ENCODE results near the gene MYRF. TPM values are rescaled to one million over a fixed set of nuclear protein-coding genes. Genes with fewer than 3 reads are reported as not detected.

The MYRF gene
- total RNA-seq, 3 donors from 2014 or later (not counting 1 experiment from before 2014, with no cell fraction given) = 4.9 to 15.3 (median 7.3) TPM

DNA sequence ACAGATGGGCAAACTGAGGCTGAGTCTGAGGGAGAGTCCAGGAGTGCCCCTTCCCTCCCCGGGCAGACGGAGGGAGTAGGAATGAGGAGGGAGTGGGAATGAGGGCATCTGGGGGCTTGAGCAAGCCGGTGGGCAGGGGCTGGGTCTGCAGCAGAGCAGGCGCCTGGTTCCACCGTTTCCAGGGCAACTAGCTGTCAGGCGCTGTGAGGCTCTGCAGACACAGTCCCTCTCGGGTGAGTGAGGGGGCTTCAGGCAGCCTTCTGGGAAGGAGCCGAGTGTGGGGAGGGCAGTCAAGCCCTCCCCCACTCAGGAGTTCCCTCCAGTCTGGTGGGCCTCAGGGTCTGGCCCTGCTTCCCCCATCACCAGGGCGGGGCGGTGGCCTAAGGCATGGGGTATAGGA, 20.9 kb downstream of the MYRF start:
- Mint-ChIP-seq H3K27me3 (ENCODE audit: low read depth in 2 of 2) (no peaks in the 10 kb centered on the region), H3K36me3 (no peaks in the 10 kb centered on the region), H3K4me3 (no peak overlapping the region), H3K4me1 (peaks cover 13 to 28% of the 10 kb centered on the region in 2 donors), H3K27ac (no peak overlapping the region), H3K9me3 (no peaks in the 10 kb centered on the region)
- H3K4me3 ChIP-seq (ENCODE audit: low read length) = no peak overlapping the region
- WGBS (ENCODE audit: insufficient coverage) = 90% methylated on average over 10 of the region's 10 CpGs
- no peaks in the 10 kb centered on the region for H3K36me3 ChIP-seq (ENCODE audit: control insufficient read depth, insufficient read depth, low read length)
- H3K27me3 ChIP-seq (ENCODE audit: control insufficient read depth, insufficient read depth, low read length) = no peaks in the 10 kb centered on the region
- DNase-seq = no peak
- H3K27ac ChIP-seq (ENCODE audit: low read length) = no peak overlapping the region
- peaks cover 45% of the 10 kb centered on the region for H3K4me1 ChIP-seq (ENCODE audit: control insufficient read depth, insufficient read depth, low read length)
- ATAC-seq = no peak
- no peaks in the 10 kb centered on the region for H3K9me3 ChIP-seq (ENCODE audit: control insufficient read depth, insufficient read depth, low read length)
- intact Hi-C loops (cut with micrococcal nuclease) = no loop called here
- TF ChIP-seq, protein P1, sequence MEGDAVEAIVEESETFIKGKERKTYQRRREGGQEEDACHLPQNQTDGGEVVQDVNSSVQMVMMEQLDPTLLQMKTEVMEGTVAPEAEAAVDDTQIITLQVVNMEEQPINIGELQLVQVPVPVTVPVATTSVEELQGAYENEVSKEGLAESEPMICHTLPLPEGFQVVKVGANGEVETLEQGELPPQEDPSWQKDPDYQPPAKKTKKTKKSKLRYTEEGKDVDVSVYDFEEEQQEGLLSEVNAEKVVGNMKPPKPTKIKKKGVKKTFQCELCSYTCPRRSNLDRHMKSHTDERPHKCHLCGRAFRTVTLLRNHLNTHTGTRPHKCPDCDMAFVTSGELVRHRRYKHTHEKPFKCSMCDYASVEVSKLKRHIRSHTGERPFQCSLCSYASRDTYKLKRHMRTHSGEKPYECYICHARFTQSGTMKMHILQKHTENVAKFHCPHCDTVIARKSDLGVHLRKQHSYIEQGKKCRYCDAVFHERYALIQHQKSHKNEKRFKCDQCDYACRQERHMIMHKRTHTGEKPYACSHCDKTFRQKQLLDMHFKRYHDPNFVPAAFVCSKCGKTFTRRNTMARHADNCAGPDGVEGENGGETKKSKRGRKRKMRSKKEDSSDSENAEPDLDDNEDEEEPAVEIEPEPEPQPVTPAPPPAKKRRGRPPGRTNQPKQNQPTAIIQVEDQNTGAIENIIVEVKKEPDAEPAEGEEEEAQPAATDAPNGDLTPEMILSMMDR (IDR thresholded peaks at IDR 0.05) = no peak

DNA sequence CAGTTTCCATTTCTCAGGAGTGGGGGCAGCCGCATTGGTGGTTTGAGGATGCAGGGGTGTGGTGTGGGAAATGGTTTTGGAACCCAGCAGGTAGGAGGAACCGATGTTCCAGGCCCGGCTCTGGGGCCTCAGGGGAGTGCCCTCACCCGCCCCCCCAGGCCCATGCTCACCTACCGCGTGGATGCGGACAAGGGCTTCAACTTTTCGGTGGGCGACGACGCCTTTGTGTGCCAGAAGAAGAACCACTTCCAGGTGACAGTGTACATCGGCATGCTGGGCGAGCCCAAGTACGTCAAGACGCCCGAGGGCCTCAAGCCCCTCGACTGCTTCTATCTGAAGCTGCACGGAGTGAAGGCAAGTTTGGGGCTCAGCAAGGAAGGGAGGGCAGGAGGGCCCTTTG, 21.4 kb downstream of the MYRF start:
- WGBS (ENCODE audit: insufficient coverage) = 94% methylated on average over 18 of the region's 18 CpGs
- H3K4me3 ChIP-seq (ENCODE audit: low read length) = no peak overlapping the region
- DNase-seq (no peak), ATAC-seq (no peak)
- H3K36me3 Mint-ChIP-seq = no peaks in the 10 kb centered on the region
- peaks cover 45% of the 10 kb centered on the region for H3K4me1 ChIP-seq (ENCODE audit: control insufficient read depth, insufficient read depth, low read length)
- no peak overlapping the region for H3K27ac Mint-ChIP-seq
- H3K4me3 Mint-ChIP-seq = no peak overlapping the region
- H3K36me3 ChIP-seq (ENCODE audit: control insufficient read depth, insufficient read depth, low read length) = no peaks in the 10 kb centered on the region
- intact Hi-C loops (cut with micrococcal nuclease) = no loop called here
- no peaks in the 10 kb centered on the region for H3K9me3 ChIP-seq (ENCODE audit: control insufficient read depth, insufficient read depth, low read length)
- H3K4me1 Mint-ChIP-seq = peaks cover 13 to 28% of the 10 kb centered on the region in 2 donors
- TF ChIP-seq, protein P1 (IDR thresholded peaks at IDR 0.05) = no peak
- H3K9me3 Mint-ChIP-seq = no peaks in the 10 kb centered on the region
- H3K27ac ChIP-seq (ENCODE audit: low read length) = no peak overlapping the region
- H3K27me3 Mint-ChIP-seq (ENCODE audit: low read depth in 2 of 2) = no peaks in the 10 kb centered on the region
- H3K27me3 ChIP-seq (ENCODE audit: control insufficient read depth, insufficient read depth, low read length) = no peaks in the 10 kb centered on the region

DNA sequence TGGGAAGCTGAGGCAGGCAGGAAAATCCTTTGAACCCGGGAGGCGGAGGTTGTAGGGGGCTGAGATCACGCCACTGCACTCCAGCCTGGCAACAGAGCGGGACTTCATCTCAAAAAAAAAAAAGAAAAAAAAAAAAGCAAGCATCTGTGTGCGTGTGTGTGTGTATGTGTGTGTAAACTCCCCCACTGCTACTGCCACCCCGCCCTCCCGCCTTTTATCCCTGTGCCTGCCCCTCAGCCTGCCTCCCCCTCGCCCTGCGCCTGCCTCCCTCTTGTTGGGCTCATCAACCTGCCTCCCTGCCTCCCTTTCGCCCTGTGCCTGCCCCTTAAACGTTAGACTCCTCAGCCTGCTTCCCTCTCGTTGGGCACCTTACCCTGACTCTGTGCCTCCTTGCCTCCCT, 22.0 kb downstream of the MYRF start:
- Histone ChIP-seq H3K36me3 (ENCODE audit: control insufficient read depth, insufficient read depth, low read length) (no peaks in the 10 kb centered on the region), H3K27ac (ENCODE audit: low read length) (no peak overlapping the region), H3K27me3 (ENCODE audit: control insufficient read depth, insufficient read depth, low read length) (no peaks in the 10 kb centered on the region), H3K9me3 (ENCODE audit: control insufficient read depth, insufficient read depth, low read length) (no peaks in the 10 kb centered on the region), H3K4me1 (ENCODE audit: control insufficient read depth, insufficient read depth, low read length) (peaks cover 45% of the 10 kb centered on the region), H3K4me3 (ENCODE audit: low read length) (no peak overlapping the region)
- Mint-ChIP-seq H3K4me3 (no peak overlapping the region), H3K9me3 (no peaks in the 10 kb centered on the region), H3K4me1 (peaks cover 13 to 28% of the 10 kb centered on the region in 2 donors), H3K36me3 (no peaks in the 10 kb centered on the region), H3K27me3 (ENCODE audit: low read depth in 2 of 2) (no peaks in the 10 kb centered on the region), H3K27ac (no peak overlapping the region)
- ATAC-seq (no peak), DNase-seq (no peak)
- intact Hi-C loops (cut with micrococcal nuclease) = no loop called here
- TF ChIP-seq, protein P1 (IDR thresholded peaks at IDR 0.05) = no peak
- WGBS (ENCODE audit: insufficient coverage) = 88% methylated on average over 11 of the region's 12 CpGs

DNA sequence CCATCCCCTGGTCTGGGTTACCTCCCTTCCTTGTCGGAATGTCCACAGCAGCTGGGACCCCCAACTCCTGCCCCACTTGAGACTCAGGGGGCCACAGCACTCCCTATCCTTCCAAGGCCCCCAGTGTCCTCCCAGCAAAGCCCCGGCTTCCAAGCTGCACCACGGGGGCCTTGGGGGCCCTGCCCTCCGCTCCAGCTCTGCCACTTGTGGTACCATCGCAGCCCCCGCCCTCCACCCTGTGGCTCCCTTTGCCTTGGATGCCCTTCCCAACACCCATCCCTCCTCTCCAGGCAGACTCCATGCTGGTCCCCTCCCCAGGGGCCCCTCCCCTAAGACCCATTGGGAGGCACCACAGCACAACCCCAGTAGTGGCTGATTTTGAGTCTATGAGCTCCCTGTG, 22.7 kb downstream of the MYRF start:
- no peaks in the 10 kb centered on the region for H3K9me3 Mint-ChIP-seq
- no peaks in the 10 kb centered on the region for H3K27me3 Mint-ChIP-seq (ENCODE audit: low read depth in 2 of 2)
- Histone ChIP-seq H3K36me3 (ENCODE audit: control insufficient read depth, insufficient read depth, low read length) (no peaks in the 10 kb centered on the region), H3K4me3 (ENCODE audit: low read length) (no peak overlapping the region), H3K27ac (ENCODE audit: low read length) (no peak overlapping the region), H3K9me3 (ENCODE audit: control insufficient read depth, insufficient read depth, low read length) (no peaks in the 10 kb centered on the region), H3K27me3 (ENCODE audit: control insufficient read depth, insufficient read depth, low read length) (no peaks in the 10 kb centered on the region), H3K4me1 (ENCODE audit: control insufficient read depth, insufficient read depth, low read length) (peaks cover 45% of the 10 kb centered on the region)
- intact Hi-C loops (cut with micrococcal nuclease) = no loop called here
- no peaks in the 10 kb centered on the region for H3K36me3 Mint-ChIP-seq
- H3K27ac Mint-ChIP-seq = peak overlapping the region in 1 of 2 donors; percentile 85
- DNase-seq (no peak), ATAC-seq (no peak)
- TF ChIP-seq, protein P1 (IDR thresholded peaks at IDR 0.05) = no peak
- peaks cover 13 to 28% of the 10 kb centered on the region in 2 donors for H3K4me1 Mint-ChIP-seq
- WGBS (ENCODE audit: insufficient coverage) = 98% methylated on average over 6 of the region's 6 CpGs
- peak overlapping the region; percentile 56 for H3K4me3 Mint-ChIP-seq
